Ureter (tissue), 1 donor: ENCODE measurements around the gene FUT8. TPM values are rescaled to one million over a fixed set of nuclear protein-coding genes. Genes with fewer than 3 reads are reported as not detected.
"Not testable (repeated sequence)": the region's sequence is repeated elsewhere in the genome, so short reads cannot be mapped to it uniquely, and the experiment has no call there.

Experiments
- DNase-seq: peaks from one replicate; pipeline ENCODE4 v3.0.0-alpha.2; 2020; ENCODE audit warnings: low spot score
- total RNA-seq: library from RNA; stranded (reverse); gene quantifications from one replicate; pipeline ENCODE4 v1.2.4, GENCODE V29; 2023
- donor health status: DM: yes; HTN: yes; CAD: no.

FUT8 gene
- total RNA-seq, 1 donor from 2014 or later: 38.0 TPM

DNA sequence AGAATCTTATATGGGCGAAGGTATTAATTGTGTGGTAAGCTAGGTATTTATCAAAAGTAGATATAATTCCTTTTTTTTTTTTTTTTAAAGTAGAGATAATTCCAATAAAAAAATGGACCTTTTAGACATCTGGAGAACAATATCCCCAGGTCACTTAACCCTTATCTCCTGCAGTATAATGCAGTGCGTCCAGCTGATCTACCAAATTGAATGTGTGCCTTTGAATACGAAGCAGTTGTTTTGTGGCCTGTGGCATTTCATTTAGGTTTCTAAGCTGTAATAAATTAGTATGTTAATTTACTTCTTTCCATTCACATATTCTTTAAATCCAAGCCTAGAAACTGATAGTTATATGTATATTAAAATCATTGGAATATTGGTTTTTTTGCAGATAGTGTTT lies 3.1 kb downstream of the FUT8 start:
- no peak for DNase-seq

DNA sequence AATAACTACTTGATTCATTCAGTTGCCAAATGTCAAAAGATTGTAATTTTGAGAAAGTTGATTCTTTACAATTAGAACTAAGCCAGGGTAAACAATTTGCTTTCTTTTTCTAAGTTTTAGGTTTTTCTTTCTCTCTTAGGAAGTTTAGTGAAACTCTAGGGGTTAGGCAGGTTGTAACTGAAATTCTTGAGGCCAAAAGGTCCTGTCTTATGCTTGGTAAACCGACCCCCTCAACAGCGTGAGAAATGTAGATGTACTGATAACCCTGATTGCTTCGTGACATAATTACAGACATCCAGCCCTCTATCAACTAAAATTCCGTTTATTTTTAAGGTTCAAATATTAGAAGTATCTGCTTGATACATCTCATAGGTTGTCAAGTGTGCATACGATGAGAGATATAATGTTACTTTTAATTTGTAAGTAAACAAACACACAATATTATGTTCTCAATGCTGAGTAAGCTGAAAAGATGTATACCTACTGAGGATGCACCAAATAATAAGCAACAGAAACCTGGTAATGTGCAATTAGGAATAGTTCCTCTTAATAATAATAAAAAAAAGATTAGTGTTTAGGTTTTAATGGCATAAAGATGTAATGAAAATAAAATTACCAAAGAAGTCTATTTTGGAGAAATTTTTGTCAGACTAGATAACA lies 7.2 kb downstream of the FUT8 start:
- DNase-seq: no peak

DNA sequence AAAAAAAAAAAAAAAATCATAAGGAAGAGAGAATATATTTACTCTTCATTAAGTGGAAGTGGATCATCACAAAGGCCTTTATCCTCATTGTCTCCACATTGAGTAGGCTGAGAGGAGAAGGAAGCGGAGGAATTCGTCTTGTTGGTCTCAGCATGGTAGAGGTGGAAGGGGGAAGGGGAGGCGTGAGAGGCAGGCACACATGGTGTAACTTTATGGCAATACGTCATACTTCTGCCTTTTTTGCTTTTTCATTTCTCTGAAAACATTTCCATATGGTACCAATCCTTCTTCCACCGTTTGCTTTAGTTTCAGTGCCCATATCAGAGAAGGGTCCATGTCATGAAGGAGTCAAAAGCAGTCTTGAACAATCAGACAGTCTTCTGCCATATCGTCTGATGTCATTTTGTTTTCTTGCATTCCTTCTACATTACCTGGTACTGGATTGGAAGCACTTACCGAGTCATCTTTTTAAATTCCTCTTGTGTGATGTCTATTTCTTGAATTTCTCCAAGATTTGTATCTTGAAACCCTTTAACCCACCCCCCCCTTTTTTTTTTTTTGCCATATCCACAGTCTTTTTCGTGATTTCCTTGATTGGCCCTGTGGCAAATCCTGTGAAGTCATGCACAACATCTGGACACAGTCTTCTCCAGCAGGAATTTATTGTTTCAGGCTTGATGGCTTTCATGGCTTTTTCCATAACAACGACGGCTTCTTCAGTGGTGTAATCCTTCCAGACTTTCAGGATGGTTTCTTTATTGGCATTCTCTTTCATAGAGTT lies 8.9 kb downstream of the FUT8 start:
- no peak for DNase-seq

DNA sequence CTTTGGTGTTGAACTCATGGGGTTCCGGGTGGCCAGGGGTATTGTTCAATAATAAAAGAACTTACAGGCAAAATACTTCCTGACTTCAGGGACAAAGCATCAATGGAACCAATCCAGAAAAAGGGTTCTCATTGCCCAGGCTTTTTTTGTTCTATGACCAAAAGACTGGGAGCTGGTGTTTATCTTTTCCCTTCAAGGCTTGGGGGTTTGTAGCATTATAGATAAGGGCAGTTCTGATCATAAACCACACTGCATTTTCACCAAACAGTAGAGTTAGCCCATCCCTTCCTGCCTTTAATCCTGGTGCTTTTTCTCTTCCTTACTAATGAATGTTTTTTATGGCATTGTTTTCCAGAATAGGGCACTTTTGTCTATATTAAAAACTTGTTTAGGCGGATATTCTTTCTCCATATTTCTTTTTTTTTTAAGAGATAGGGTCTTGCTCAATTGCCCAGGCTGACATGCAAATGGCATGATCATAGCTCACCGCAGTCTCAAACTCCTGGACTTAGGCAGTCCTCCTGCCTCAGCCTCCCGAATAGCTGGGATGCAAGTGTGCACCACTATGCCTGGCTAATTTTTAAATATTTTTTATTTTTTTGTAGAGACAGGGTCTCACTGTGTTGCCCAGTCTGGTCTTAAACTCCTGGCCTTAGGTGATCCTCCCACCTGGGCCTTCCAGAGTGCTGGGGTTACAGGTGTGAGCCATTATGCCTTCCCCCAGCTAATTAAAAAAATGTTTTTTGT lies 9.7 kb downstream of the FUT8 start:
- no peak for DNase-seq

DNA sequence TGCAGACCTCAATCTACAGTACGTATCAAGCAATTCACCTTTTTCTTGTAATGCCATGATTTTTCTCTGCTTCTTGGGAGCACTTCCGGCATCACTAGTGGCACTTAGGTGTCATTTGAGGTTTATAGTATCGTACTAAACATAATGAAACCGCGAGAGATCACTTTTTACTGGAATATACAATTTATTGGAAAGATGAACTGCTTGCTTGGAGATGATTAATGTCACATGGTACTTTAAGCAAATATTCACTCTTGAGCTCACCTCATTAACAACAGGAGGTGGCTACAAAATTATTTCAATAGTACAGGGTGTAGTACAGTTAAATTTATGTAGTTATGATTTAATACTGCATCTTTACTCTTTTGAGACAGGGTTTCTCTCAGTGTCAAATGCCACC lies 11.5 kb downstream of the FUT8 start:
- no peak for DNase-seq

DNA sequence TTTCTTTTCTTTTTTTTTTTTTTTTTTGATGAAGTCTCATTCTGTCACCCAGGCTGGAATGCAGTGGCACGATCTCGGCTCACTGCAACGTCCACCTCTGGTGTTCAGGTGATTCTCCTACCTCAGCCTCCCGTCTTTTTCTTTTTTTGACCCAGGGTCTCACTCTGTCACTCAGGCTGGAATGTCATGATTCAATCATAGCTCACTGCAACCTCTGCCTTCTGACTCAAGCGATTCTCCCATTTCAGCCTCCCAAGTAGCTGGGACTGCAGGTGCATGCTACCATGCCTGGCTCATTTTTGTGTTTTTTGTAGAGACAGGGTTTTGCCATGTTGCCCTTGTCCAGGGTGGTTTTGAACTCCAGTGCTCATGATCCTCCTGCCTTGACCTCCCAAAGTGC lies 12.0 kb downstream of the FUT8 start:
- no peak for DNase-seq

DNA sequence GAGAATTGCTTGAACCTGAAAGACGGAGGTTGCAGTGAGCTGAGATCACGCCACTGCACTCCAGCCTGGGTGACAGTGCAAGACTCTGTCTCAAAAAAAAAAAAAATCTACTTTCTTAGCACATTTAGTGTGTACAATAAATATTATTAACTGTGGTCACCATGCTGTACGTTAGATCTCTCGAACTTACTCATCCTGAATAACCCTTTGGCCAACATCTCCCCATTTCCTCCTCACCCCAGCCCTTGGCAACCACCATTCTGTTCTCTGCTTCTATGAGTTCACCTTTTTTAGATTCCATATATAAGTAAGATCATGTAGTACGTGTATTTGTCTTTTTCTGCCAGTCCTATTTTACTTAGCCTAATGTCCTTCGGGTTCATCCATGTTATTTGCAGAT lies 13.4 kb downstream of the FUT8 start:
- DNase-seq: no peak

DNA sequence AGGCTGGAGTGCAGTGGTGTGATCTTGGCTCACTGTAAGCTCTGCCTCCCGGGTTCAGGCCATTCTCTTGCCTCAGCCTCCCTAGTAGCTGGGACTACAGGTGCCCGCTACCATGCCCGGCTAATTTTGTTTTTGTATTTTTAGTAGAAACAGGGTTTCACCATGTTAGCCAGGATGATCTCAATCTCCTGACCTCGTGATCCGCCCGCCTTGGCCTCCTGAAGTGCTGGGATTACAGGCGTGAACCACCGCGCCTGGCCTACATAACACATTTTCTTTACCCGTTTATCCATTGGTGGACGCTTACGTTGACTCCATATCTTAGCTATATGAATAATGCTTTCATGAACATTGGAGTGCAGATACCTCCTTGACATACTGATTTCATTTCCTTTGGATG lies 14.4 kb downstream of the FUT8 start:
- DNase-seq: not testable (repeated sequence)

DNA sequence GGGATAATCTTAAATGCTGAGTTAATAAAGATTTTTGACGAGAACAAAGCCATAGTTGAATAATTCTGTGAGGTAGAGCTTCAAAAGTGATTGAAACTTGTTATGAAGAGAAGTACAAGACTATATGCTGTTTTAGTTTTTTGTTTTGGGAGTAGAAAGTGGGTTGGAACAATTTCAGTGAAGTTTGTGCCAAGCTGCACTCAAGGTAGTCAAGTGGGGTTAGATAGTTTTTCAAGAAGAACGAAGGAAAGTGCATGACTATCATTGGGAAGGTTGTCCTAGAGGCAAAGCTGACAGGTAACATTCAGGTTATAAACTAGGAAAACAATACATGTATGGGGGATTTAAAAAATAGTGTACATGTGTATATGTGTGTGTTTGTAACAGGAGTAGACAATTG lies 16.2 kb downstream of the FUT8 start:
- no peak for DNase-seq

DNA sequence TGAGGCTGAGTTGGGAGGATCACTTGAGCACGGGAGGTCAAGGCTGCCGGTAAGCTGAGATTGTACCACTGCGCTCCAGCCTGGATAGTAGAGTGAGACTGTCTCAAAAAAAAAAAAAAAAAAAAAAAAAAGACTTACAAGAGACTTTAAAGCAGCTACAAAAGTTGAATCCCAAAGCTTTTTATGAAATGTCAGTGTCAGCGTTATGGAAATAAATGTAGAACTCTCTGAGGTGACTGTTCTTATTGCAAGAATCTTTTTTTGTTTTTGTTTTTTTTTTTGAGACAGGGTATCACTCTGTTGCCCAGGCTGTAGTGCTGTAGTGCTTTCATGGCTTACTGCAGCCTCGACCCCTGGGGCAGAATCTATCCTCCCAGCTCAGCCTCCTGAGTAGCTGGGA lies 17.2 kb downstream of the FUT8 start:
- DNase-seq: no peak

DNA sequence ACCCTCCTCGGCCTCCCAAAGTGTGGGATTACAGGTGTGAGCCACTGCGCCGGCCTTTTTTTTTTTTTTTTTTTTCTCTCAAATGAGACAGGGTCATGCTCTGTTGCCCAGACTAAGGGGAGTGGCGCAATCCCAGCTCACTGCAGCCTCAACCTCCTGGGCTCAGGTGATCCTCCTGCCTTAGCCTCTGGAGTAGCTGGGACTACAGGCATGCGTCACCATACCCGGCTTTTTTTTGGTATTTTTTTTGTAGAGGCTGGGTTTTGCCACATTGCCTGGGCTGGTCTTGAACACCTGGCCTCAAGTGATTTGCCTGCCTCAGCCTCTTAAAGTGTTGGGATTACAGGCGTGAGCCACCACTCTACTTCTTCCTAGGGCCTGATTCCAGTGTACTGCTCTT lies 18.7 kb downstream of the FUT8 start:
- no peak for DNase-seq

DNA sequence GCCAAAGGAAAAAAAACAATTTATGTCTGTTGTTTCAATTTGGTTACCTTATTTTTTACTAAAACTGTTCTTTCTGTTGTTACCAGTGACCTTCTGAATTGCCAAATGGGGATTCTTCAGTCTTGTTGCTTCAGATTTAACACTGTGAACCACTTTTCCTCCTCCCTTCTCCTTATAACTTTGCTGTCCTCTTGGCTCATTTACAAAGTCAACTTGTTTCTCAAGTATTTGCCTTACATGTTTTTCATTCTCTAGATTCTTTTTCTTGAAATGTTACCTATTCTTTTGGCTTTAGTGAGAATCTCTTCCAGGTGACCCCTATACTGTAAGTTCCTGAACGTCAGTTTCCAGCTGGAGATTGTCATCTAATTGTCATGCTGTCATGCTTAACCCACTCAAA lies 19.4 kb downstream of the FUT8 start:
- DNase-seq: no peak

DNA sequence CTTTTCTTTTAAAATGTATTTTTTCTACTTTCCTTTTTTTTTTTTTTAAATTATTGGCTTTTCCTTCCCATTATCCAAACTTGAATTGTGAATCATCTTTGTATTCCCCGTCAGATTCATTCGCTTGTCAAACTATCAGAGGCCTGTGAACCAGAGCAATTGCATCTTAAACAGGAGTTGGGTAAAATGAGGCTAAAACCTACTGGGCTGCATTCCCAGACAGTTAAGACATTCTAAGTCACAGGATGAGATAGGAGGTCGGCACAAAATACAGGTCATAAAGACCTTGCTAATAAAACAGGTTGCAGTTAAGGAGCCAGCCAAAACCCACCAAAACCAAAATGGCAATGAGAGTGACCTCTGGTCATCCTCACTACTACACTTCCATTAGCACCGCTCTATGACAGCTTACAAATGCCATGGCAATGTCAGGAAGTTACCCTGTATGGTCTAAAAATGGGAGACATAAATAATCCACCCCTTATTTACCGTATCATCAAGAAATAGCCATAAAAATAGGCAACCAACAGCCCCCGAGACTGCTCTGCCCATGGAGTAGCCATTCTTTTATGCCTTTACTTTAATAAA lies 19.9 kb downstream of the FUT8 start:
- no peak for DNase-seq

DNA sequence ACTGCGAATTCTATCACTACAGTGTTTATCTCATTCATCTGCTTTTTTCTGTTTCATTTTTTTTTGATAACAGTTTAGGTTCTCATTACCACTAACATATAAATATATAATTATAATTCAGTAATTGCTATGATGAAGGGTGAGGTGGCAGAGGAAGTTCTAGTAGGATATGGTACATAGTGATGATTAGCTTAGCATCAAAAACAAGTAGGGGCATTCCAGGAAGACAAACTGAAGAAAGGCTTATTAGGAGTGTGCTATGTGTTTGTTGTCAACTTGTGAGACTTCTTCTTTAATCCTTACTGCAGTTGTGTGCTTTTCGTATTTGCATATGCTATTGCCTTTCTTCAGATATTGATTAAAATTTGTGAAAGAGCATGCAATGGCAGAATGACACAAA lies 20.6 kb downstream of the FUT8 start:
- no peak for DNase-seq

DNA sequence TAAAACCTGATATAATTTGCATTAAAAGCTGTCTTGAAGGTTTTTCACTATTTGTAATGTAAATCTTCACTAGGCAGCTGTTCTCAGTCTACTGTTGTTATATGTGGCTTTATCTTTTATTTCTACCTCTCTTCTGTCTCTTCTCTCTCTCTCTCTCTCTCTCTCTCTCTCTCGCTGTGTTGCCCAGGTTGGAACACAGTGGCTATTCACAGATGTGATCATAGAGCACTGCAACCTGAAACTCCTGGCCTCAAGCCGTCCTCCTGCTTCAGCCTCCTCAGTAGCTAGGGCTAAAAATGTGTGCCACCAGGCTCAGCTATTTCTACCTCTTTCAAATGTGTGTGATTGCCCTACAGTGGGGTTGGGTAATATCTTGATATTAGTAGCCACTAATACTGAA lies 21.1 kb downstream of the FUT8 start:
- no peak for DNase-seq

DNA sequence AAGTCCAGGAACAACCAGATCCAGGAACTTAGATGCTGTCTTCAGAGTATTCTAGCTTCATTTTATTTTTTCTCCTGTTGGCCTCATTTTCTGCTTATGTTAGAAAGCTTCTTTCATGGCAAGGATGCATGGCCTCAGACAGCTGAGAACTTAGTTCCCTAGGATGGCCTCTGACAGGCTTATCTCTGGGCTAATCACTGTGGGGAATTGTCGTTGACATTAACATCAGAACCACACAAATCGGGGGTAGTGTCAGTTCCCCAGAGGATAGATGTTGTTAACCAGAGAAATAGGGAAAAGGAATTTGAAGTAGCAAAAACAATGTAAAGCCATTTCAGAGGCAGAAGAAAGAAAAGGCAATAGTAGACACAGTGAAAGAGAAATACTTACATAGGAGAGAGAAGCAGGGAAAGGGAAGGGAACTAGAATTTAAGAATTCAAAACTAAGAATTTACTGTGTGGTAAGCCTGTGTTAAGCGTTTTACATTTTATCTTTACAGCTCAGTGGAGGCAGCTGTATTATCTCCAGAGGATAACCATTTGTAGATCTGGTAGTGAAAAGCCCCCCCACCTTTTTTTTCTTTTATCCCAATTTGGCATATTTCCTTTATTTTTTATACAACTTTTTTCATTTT lies 21.8 kb downstream of the FUT8 start:
- DNase-seq: no peak

DNA sequence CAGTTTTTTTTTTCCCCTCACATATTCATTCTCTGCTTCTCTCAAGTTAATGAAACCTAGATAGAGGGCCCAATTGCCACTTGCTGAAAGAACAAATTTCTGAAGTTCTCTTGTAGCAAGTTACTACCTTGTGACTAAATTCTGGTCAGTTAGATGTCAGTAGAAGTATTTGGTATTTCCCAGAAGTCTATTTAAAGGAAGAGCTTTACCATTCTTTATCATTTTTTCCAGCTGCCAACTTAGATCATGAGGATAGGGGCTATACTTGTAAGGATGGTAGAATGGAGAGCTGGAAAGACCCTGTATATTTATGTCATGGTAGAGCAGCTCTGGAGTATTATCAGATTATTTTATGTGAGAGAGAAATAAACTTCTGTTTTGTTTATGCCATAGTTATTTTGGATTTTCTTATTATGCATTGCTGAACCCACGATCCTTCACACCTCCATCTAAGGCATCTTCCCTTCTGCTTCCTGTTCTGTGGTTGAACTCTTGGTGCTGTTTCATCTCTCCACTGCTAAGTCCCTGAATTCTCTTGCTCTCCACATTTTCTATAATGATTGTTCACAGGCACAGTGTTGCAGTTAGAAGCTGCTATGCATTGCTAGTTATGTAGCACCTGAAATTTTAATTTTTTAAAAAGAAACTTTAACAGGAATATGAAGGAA lies 25.9 kb downstream of the FUT8 start:
- no peak for DNase-seq

DNA sequence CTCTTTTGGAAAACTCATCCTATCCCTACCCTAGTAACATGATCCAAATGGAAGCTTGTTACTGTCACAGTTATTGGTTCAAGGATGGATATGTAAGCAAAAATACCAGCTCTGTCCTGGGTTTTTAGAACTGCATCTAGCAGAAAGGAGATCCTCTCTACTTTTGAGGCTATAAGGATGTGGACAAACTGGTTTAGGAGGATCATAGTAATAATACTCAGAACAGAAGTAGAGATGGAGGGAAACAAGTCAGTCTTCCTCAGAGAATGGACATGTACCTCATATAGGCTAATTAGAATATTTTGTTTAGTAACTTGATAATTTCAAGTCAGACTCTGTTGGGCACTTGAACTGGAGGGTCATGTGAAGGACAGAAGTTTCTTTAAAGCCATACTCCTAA lies 26.6 kb downstream of the FUT8 start:
- no peak for DNase-seq

DNA sequence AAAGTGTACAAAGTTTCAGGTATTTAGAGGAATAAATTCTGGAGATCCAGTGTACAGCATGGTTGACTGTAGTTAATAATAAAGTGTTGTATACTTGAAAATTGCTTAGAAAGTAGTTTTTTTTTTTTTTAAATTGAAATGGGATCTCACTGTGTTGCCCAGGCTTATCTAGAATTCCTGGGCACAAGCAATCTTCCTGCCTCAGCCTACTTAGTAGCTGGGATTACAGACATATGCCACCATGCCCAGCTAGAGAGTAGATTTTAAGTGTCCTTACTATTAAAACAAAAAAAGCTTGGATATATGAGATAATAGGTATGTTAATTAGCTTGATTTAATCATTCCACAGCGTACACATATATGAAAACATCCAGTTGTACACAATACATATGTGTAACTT lies 27.7 kb downstream of the FUT8 start:
- DNase-seq: no peak

DNA sequence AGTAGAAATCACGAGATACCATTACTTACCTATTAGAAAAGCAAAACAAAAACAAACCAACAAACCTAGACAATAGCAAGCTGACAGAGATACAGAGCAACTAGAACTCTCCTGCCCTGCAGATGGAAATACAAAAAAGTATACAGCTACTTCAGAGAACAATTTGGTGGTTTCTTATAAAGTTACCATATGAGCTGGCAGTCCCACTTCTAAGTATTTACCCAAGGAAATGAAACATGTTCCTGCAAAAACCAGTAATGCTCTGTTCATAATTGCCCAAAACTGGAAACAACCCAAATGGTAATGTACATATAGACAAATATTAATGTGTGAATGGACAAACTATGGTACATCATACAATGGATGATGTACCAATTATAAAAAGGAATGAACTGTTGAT lies 31.7 kb downstream of the FUT8 start:
- DNase-seq: no peak

DNA sequence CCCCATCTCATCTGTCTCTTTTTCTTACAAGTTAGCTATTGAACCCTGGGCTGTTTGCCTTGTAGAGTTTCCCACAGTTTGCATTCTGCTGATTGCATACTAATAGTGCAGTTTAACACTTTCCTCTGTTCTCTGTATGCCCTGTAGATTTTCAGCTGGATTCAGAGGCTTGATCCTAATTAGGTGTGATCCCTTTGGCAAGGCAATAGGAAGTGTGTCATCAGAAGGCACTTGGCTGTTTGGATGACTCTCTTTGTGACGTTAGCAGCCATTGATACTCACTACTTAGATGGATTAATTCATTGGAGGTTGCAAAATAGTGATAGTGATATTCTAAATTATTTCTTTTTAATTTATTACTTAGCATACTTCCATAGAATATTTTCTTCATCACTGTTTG lies 33.6 kb downstream of the FUT8 start:
- no peak for DNase-seq

DNA sequence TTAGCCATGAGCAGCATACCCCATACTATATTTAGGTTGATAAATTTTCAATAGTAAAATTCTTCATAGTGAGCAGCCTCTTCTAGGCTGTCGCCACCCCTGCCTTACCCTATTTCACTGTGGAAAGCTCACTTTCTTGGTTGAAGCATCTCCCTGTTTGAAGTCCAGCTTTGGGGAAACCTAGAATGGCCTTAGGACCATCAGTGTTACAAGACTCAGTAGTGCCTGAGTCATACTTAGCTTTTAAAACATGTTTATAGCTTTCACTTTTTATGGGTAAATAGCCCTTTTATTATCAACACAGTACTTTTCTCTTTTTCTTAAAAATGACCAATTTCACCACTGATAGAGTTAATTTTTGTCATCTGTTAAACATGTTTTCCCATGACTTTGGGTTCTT lies 37.1 kb downstream of the FUT8 start:
- no peak for DNase-seq
